Left lung (tissue), 10 donors: ENCODE results near the gene C1QTNF12. TPM values are rescaled to one million over a fixed set of nuclear protein-coding genes. Genes with fewer than 3 reads are reported as not detected.

Experiments used
- ATAC-seq: fragments of 200-7000 bp; cut with Tn5 transposase; one replicate; pipeline ENCODE4 v1.9.1; 2020; ENCODE audit warnings: moderate library complexity
- DNase-seq, 4 donors: peaks; one replicate each; pipeline ENCODE4 v3.0.0-alpha.2; 2013 to 2020
- H3K27ac ChIP-seq, 2 donors: fragments of 200-600 bp; sonication (generic) in 1 of 2; one replicate each; pipeline versions ENCODE4 v1.5.0 to v1.8.0; 2020 to 2021
- H3K27me3 ChIP-seq, 2 donors: fragments of 200-600 bp; sonication (generic) in 1 of 2; one replicate each; pipeline versions ENCODE4 v1.5.0 to v1.8.0; 2020 to 2021
- H3K36me3 ChIP-seq, 2 donors: fragments of 200-600 bp; sonication (generic) in 1 of 2; one replicate each; pipeline versions ENCODE4 v1.5.0 to v1.8.0; 2020 to 2021
- H3K4me1 ChIP-seq, 2 donors: fragments of 200-600 bp; one replicate each; pipeline ENCODE4 v1.8.0; 2021
- H3K4me3 ChIP-seq, 2 donors: fragments of 200-600 bp; sonication (generic) in 1 of 2; one replicate each; pipeline versions ENCODE4 v1.5.0 to v1.8.0; 2020 to 2021; ENCODE audit warnings: mild to moderate bottlenecking in 1 of 2
- H3K9me3 ChIP-seq, 2 donors: fragments of 200-600 bp; sonication (generic) in 1 of 2; one replicate each; pipeline versions ENCODE4 v1.5.0 to v1.8.0; 2020 to 2021
- CTCF ChIP-seq, 2 donors: fragments of 200-600 bp; sonication (generic) in 1 of 2; IDR thresholded peaks; one replicate each; pipeline versions ENCODE4 v1.5.0 to v1.8.0; 2021; ENCODE audit warnings: antibody characterized with exemption in 2 of 2
- intact Hi-C, 2 donors: fragments of 100-400 bp; cut with DNase I; formaldehyde crosslinking; loops; one replicate each; pipeline versions ENCODE4 v1.11.2 to v1.14.2; 2022
- polyA plus RNA-seq, 6 donors: library from polyadenylated mRNA; unstranded; fragments of 120-200 nt; gene quantifications; one replicate each; pipeline ENCODE4 v1.2.1, GENCODE V29; 2013; ENCODE audit not compliant: insufficient read length in 6 of 6
- total RNA-seq, 2 donors: library from RNA; stranded (reverse); fragmentation: NEBNext Ultra II Directional; extraction: Animal tissue kit (Norgen Biotek cat#: 25700); gene quantifications; one replicate each; pipeline ENCODE4 v1.2.1, GENCODE V29; 2021
- donor health status: DM: no; HTN: yes; CAD: no.
- donor health status: DM: no; HTN: no; CAD: no.

The C1QTNF12 gene
- total and polyA plus RNA-seq, 8 donors: 0.52 to 2.2 (median 0.94) TPM

DNA sequence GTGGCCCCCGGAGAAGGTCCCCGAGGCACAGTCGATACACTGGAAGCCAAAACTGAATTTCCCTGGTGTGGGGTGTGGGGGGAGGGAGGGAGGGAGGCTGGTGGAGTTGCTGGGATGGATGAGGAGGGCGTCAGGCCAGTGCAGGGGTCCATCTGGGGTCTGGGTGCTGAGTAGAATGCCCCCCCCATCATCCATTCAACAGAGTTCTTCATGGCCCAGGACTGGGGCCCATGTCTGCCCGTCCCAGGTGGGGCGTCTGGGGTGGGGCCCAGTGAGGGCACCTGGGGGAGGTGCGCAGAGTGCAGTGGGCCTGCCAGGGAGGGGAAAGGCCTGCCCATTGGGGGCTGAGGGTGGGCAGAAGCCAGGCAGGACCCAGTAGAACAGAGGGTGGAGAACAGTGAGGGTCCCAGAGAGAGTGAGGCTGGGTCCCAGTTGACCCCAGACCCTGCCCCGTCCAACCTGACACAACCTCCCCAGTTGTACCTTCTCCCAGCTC, 42.0 kb downstream of the C1QTNF12 start:
- peak in 1 of 4 donors; percentile 34 for DNase-seq
- intact Hi-C loops: no loop called here
- Histone ChIP-seq H3K27ac (no peak overlapping the region), H3K4me3 (no peak overlapping the region), H3K9me3 (no peaks in the 10 kb centered on the region), H3K27me3 (peaks cover 18 to 91% of the 10 kb centered on the region in 2 donors), H3K4me1 (peaks cover 7 to 46% of the 10 kb centered on the region in 2 donors), H3K36me3 (no peaks in the 10 kb centered on the region)
- no peak for ATAC-seq
- no peak for TF ChIP-seq CTCF (IDR thresholded peaks at IDR 0.05)

GRCh38 chr1:1203561-1204424, 42.7 kb downstream of the C1QTNF12 start:
- Histone ChIP-seq H3K4me1 (peaks cover 7 to 41% of the 10 kb centered on the region in 2 donors), H3K27ac (no peak overlapping the region), H3K36me3 (no peaks in the 10 kb centered on the region), H3K9me3 (no peaks in the 10 kb centered on the region), H3K4me3 (no peak overlapping the region), H3K27me3 (peaks cover 18 to 91% of the 10 kb centered on the region in 2 donors)
- no peak for TF ChIP-seq CTCF (IDR thresholded peaks at IDR 0.05)
- intact Hi-C loops: no loop called here
- ATAC-seq: no peak
- peak in 1 of 4 donors; percentile 78 for DNase-seq

GRCh38 chr1:1202831-1203560, 43.5 kb downstream of the C1QTNF12 start:
- H3K27me3 ChIP-seq: peaks cover 18 to 88% of the 10 kb centered on the region in 2 donors
- TF ChIP-seq CTCF (IDR thresholded peaks at IDR 0.05): no peak
- peak in 1 of 4 donors; percentile 65 for DNase-seq
- intact Hi-C loops: no loop called here
- no peak overlapping the region for H3K27ac ChIP-seq
- H3K4me3 ChIP-seq: no peak overlapping the region
- ATAC-seq: no peak
- peaks cover 3 to 33% of the 10 kb centered on the region in 2 donors for H3K4me1 ChIP-seq
- no peaks in the 10 kb centered on the region for H3K9me3 ChIP-seq
- no peaks in the 10 kb centered on the region for H3K36me3 ChIP-seq

DNA sequence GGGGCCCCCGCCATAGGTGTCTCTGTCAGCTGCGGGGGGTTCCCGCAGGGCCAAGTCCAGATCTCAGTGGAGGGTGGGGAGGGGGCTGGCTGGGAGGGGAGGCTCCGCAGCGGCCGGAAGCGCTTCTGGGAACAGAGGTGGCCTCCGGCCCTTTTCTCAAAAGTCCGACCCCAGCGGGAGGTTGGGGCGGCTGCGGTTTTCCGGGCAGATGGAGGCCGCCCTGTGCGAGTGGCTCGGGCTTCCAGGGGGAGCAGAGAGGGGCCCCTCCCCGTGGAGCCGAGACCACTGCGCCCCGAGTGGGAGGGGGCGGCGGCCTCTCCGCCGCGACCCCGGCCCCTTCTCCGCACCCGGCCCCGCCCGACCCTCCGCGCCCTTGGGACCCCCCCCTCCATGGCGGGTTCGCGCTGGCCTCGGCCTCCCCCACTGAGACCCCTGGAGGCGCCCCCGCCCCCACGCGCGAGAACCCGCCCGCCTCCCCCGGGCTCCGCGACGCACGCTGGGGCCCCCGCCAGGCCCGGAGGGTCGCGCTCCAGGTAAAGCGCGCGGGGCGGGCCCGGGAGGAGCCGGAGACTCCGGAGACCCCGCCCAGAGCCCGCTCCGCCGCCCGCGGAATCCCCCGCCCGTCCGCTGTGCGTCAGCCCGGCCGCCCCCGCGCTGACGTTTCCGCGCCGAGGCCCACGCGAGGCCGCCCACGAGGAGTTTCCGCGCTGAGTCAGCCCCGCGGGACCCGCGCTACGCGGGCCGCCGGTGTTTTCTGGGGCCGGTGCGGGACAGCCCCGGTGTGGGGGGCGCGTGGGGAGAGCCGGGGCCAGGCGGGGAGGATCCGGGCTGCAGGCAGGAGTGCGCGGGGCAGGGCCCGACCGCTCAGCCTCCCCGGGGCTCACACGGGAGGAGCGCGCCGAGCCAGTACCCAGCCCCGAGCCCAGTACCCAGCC, 45.4 kb downstream of the C1QTNF12 start:
- Histone ChIP-seq H3K27ac (peak overlapping the region in 1 of 2 donors; percentile 13), H3K9me3 (no peaks in the 10 kb centered on the region), H3K36me3 (no peaks in the 10 kb centered on the region), H3K4me1 (peaks cover 0 to 16% of the 10 kb centered on the region in 2 donors), H3K27me3 (peaks cover 7 to 74% of the 10 kb centered on the region in 2 donors), H3K4me3 (peak overlapping the region; percentile 13 to 39)
- no peak for TF ChIP-seq CTCF (IDR thresholded peaks at IDR 0.05)
- intact Hi-C loops: no loop called here
- DNase-seq (peak in 3 of 4 donors; percentile 30 to 85 (median 67)), ATAC-seq (peak; percentile 74)
